SK-N-DZ (cell line): Measurements from ENCODE around the gene MYPN.
A peak's percentile ranks its signal among the peaks of the same experiment; 100 is the strongest.
"Not testable (repeated sequence)": the region's sequence is repeated elsewhere in the genome, so short reads cannot be mapped to it uniquely, and the experiment has no call there.

ENCODE experiments used
- DNase-seq: peaks from one replicate; pipeline ENCODE4 v3.0.0-alpha.2; 2015; ENCODE audit warnings: low spot score

The MYPN gene

DNA sequence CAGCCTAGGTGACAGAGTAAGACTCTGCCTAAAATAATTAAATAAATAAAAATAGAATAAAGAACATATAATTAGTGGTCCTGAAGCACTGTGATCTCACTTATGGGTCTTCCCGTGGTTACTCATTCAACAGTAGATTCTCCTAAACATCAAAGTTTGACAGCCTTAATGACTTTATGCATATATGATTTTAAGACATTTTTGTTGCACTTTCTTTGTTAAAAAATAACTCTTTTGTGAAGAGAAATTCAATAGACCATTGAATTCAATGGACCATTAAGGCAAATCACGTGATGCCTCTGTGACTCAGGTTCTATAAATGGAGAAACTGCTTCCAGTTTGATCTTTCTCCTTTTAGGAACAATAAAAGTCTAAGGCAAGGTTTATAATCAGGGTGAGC is 63.0 kb downstream of the MYPN start:
- no peak for DNase-seq

GRCh38 chr10:68175949-68176348 is 66.7 kb downstream of the MYPN start:
- DNase-seq: no peak

DNA sequence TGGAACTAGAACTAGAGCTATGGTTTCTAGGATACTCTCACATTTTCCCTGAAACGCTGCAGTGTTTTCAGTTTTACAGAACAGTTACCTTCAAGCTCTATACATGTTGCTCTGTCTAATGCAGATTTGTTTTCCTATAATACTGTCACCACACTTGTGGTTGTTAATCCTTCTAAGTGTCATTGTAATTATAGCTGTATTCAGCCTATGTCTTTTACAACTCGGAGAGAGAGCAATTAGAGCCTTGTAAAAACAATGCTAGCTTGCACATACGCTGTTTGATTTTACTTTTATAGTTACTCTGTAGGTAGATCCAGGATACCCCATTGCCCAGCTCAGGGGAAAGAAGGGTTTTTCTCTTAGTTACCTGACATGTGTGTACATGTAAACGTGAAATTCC is 67.5 kb downstream of the MYPN start:
- DNase-seq: no peak

- DNase-seq: no peak
These were observed 69.3 kb downstream of the MYPN start for GRCh38 chr10:68178592-68178991.

DNA sequence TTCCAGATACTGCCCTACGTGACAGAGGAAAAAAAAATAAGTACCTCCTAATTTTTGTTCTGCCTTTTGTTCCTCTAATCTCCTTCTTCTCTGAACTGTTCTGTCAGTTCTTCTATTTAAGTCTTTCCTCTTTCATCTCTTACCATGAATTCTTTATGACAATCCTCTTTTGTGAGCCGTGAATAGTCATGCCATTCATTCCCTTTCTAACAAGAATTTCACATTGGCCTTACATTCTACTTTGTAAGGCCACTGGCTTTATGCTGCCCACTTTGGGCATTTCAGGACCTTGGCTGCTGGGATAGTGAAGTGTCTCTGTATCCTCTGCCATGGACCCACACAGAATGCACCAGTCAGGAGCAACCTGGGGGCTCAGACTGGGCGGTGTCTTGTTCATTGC is 69.7 kb downstream of the MYPN start:
- DNase-seq: no peak

GRCh38 chr10:68180490-68180889 is 71.2 kb downstream of the MYPN start:
- no peak for DNase-seq

DNA sequence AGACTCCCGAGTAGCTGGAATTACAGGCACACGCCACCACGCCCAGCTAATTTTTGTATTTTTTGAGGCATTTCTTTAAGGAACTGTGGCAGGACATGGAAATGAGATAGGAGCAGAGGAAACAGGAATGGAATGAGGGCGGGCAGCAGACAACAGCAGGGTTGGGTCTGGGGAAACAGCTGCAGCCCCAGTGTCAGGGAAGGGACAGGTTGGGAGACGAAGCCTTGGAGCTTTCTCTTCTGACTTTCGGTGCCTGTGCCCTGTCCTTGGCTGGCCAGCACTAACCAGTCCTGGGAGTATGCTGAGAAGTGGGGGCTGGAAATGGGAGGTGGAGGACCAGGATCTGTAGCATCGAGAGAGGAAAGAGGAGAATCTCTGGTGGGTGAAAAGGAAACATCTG is 75.3 kb downstream of the MYPN start:
- DNase-seq: no peak

DNA sequence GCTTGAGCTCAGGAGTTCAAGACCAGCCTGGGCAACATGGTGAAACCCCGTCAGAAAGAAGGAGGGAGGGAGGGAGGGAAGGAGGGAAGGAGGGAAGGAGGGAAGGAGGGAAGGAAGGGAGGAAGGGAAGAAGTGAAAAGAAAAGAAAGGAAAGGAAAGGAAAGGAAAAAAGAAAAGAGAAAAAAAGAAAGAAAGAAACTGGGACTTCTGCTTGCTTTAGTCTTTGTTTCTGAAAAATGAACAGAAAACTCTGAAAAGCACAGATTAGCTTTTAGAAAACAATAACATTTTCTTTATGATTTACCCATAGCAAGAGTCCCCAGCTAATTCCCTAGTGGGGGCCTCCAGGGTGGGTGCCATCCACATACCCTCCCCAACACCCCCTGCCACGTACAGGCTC is 75.8 kb downstream of the MYPN start:
- no peak for DNase-seq

DNA sequence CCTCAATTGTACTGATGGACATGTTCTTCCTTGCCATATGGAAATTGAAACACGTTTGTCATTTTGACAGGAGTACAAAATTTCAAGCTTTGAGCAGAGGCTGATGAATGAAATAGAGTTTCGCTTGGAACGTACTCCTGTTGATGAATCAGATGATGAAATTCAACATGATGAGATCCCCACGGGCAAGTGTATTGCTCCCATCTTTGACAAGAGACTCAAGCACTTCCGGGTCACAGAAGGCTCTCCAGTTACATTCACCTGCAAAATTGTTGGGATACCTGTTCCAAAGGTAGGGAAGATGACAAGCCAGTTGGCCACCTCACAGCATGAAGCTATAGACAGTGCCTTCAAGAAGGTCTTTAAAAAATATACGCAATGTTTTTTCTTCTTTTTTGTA is 79.5 kb downstream of the MYPN start:
- no peak for DNase-seq

GRCh38 chr10:68192113-68192512 is 82.8 kb downstream of the MYPN start:
- no peak for DNase-seq

DNA sequence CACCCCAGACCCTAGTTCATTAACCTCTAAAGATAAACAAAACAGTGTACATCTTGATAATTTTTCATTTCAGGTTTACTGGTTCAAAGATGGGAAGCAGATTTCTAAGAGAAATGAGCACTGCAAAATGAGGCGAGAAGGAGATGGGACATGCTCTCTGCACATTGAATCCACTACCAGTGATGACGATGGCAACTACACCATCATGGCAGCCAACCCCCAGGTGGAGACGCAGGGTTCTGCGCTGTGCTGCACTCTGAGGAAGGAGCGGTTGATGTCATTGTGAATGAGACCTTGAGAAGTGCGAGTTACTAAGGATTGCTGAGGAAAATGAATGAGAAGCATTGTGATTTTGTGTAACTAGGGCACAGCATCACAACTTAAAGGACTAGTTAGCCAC is 85.0 kb downstream of the MYPN start:
- DNase-seq: no peak

DNA sequence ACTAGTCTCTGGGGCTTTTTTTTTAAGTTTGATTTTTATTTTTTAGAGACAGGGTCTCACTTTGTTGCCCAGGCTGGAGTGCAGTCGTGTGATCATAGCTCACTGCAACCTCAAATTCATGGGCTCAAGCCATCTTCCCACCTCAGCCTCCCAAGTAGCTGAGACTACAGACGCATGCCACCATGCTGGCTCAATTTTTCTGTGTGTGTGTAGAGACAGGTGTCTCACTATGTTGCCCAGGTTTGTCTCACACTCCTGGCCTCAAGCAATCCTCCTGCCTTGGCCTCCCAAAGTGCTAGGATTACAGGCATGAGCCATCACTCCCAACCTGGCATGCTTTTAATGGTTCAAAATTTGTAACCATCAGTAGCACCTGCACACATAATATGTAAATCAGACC is 86.5 kb downstream of the MYPN start:
- not testable (repeated sequence) for DNase-seq

DNA sequence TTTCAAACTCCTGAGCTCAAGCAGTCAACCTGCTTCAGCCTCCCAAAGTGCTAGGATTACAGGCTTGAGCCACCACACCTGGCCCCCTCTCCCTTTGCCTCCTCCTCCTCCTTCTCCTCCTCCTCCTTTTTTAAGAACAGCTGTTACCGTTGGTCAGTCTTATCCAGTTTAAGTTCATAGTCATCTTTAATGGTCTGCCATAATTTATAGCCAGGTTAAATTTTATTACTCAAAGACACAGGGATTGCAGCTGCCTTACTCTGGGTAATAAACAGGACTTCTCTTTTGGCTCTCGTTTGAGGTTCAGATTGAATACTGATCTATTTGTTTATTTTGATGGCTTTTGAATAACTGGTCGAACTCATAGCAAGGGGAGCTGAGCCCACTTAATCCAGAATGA is 87.4 kb downstream of the MYPN start:
- DNase-seq: no peak

DNA sequence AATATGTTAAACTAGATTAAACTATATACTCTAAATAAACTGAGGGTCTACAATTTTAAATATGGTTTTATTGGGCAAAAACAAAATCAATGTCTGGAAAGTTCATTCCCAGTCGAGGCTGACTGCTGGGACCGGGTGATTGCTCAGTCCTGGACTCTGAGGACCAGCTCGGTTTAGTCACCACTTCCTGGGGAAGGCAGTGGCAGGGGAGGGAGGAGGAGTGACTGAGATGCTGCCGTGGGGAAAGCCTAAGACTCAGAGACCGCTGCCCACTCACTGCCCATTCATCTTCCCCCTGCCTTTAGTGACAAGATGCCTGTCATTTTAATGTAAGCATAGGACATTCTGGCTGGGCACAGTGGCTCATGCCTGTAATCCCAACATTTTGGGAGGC is 93.7 kb downstream of the MYPN start:
- DNase-seq: no peak

DNA sequence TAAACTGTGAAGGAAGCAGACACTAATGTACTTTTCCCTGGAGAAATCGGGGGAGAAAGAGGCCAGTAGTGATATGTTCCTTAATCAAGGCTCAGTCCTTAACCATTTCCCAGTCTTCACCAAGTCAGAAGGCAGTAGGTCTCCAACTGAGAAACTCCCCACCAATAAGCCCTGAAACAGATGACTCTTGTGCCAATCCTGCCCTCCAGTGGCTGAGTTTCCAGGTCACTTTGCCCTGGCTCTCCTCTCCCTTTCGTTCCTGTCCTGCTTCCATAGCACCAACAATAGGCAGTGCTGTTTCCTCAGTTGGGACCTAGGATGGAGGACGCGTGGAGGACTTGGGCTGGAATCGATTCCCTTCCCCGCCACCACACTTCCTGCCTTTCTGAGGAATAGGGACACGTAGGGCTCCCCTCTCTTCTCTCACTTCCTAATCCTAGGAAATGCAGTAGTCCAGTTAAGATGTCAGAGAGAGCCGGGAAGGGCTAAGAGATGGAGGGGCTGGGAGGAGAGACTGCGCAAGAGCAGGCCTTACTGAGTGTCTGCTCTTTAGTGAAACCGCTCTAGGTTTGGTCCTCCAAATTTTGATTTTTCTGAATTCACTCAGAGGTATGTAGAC is 99.2 kb downstream of the MYPN start:
- DNase-seq: peak; percentile 89

GRCh38 chr10:68211669-68212068 is 102.4 kb downstream of the MYPN start:
- no peak for DNase-seq

DNA sequence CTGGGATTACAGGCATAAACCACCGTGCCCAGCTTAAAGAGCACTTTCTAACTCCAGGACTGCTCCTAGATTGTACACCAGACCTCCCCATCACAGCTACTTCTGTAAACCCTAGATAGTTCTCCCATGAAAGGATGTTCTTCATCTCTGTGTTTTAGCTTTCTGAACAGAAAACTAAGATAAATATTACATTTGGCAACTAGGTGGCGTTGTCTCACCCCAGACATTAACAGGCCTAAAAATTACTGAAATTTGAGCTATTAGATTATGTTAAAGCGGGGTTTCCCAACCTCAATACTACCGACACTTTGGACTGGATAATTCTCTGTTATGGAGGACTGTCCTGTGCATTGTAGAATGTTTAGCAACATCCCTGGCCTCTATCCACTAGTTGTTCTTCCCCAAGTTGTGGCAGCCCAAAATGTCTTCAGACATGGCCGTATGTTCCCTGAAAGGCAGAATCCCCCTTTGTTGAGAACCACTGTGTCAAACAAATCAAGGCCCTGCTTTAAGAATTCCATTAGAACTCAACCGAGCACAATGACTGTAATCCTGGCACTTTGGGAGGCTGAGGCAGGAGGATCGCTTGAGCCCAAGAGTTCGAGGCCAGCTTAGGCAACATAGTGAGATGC is 103.5 kb downstream of the MYPN start:
- peak; percentile 25 for DNase-seq

GRCh38 chr10:68218786-68219185 is 109.5 kb downstream of the MYPN start:
- DNase-seq: no peak

DNA sequence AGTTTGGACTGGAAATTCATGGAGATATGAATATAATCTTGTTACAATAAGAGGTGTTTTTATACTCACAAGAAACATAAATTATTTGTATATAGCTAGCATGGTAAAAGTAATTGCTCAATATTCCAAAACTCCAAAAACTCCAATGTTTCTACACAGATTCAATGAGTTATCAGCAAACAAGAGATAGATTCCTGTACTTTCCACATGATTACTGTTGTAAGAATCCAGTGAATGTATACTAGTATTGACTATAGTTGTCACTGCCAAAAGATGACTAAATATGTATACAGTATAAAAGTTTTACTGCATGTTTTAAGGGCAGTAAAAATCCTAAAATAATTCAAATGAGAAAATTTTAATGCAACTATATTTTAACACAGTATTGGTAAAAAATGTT is 111.9 kb downstream of the MYPN start:
- DNase-seq: no peak

DNA sequence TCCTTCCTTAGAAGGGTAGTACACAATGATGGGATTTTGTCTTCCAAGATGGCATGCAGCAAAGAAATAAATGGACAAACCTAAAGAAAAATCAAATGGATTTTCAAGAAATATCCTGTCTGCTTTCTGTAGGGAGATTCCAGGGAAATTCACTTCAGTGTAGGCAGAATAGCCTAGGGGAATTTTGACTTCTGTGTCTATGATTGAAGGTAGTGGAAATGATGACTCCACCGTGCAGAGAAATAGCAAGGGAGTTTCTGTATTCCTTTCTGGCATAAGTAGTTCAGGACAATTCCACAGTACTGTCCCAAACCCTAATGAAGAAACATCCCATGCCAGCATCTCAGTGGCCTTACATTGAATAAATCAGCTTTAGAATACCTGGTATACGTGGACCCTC is 113.1 kb downstream of the MYPN start:
- no peak for DNase-seq

DNA sequence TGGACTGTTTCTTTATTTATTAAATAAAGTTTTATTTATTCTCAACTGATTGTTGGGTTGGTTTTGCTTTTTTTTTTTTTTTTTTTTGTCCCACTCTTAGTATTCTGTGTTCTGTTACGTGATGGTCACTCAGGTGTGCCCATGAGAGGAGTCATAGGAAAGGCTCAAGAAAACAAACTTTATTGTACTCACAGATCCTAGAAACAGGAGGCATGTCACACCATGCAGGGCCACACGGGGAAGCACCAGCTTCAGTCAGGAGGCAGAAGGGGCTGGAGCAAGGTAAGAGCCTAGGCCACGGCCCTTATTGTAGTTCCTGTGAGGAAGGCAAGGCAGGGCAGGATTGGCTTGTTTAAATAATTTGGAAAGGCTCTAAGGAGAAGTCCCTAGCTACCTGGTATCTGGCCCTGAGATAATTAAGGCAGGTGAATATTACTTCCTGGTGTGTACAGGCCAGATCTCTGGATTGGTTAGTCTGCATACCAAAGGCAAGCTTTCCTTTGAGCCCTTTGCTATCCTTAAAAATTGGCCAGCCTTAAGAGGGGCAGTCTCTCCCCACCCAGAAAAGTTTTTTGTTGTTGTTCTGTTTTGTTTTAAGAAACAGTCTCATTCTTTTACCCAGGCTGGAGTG is 114.4 kb downstream of the MYPN start:
- DNase-seq: peak; percentile 17

DNA sequence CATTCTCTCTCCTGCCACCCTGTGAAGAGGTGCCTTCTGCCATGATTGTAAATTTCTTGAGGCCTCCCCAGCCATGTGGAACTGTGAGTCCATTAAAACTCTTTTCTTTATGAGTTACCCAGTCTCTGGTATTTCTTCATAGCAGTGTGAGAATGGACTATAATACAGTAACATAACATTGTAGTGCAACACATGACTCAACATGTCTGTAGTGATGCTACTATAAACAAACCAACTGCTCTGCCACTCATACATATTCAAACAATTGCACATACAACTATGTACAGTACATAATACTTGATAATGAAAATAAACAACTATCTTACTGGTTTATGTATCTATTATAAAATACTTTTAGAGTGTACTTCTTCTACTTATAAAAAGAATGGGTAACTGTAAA is 115.5 kb downstream of the MYPN start:
- DNase-seq: no peak

DNA sequence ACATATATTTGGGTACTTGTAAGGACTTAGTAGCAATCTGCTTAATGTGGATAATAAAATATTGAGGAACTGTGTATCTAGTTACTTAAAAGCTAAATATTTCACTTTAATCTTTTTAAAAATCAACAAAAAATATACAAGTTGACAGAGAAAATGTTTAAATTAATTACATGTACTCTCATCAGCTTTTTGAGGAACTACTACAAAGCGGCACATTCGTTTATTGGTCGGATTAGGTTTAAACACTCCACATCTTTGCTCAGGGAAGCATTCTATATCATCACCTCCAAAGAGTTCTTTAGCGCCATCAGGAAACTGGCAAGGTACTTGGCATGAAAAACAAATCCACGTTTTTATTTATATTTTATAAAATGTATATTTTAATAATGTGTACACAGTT is 121.0 kb downstream of the MYPN start:
- no peak for DNase-seq
